GM13977 (cell line): Measurements from ENCODE around the gene FMN1.

Experiments
- DNase-seq: peaks from one replicate; pipeline ENCODE4 v3.0.0; 2012; ENCODE audit warnings: low spot score
- CTCF ChIP-seq: IDR thresholded peaks from 2 replicates; pipeline ENCODE4 v1.5.1; 2012; ENCODE audit warnings: mild to moderate bottlenecking, control low read depth; ENCODE audit not compliant: insufficient read depth; ENCODE audit errors: extremely low read depth, missing control alignments
- in situ Hi-C: fragments of 300-500 bp; cut with MboI; formaldehyde crosslinking; loops from one replicate; pipeline ENCODE4 v1.12.0; 2022; ENCODE audit warnings: low sequenced_read_pairs, low pct_unique_long_range_greater_than_20kb, mixed read lengths, inconsistent platforms; ENCODE audit not compliant: unreplicated experiment

The FMN1 gene

DNA sequence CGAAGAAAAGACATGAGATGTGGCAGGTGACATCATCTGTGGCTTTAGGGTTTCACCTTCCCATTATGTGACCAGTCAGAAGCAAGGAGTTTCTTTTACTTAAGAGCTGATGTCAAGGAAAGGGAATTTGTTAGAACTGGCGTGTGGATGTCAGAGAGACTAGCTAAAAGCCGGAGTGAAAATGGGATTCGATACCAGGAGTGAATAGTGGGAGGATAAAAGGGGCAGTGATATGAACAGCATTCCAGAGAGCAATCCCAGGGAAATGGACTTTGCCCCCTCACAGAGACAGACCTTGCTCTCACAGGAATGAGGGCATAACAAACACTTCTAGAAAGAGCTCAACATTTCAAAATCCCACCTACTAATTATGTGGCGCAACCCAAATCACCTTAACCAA is 5.9 kb upstream of the FMN1 start:
- no peak for TF ChIP-seq CTCF
- in situ Hi-C loops, result no loop called here
- DNase-seq, result no peak

DNA sequence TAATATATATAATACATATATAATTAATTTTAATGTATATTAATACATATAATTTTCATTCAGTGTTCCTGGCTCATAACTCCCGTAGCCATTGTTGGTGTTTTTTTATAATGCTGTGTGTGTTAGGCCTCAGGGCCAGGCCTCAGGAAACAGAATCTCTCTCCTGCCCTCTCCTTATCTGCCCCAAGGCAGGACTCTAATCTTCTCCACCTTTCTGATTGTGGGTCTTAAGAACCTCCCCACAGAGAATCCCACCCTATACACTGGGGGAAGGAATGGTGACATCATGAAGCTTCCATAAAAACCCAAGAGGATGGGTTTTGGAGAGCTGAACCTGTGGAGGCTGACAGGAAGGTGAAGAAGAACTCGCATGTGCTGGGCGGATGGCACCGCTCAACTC is 4.0 kb upstream of the FMN1 start:
- TF ChIP-seq CTCF, result no peak
- DNase-seq, result no peak
- in situ Hi-C loops, result no loop called here

DNA sequence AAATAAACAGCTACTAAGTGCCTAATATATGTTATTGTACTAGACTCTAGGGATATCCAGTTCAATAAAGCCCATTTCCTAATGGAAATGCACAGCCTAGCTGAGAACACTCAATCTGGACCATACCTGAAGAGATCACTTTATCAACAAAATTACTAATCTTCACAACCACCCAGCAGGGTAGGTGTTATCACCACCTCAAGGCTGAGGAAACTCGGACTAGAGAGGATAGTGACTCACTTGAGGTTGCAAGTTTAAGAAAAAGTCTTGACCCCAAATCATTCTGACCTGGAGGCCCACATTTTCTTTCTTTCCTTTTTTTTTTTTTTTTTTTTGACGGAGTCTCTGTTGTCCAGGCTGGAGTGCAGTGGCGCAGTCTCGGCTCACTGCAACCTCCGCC is 3.1 kb upstream of the FMN1 start:
- in situ Hi-C loops, result no loop called here
- DNase-seq, result no peak
- no peak for TF ChIP-seq CTCF

- in situ Hi-C loops, result no loop called here
- DNase-seq, result no peak
- no peak for TF ChIP-seq CTCF
Measured at GRCh38 chr15:33194237-33194636, 277 bp downstream of the FMN1 start.

DNA sequence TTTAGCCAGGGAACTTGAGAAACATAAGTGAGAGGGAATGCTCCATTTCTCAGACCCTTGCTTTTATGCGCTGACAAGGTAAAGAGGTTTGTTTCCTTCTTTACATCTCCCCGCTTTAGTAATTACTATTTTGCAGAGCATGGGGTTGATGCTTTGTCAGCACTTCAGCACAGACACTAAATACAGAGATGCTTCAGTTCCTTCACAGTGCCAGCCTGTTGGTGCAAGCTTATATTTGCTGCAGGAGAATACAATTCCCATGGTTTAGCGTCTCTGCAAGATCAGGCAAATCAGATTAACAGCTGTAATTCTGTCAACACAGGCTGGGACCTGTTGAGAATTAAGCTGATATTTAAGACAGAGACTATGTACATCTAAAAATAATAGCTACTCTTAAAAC is 2.9 kb downstream of the FMN1 start:
- TF ChIP-seq CTCF, result no peak

DNA sequence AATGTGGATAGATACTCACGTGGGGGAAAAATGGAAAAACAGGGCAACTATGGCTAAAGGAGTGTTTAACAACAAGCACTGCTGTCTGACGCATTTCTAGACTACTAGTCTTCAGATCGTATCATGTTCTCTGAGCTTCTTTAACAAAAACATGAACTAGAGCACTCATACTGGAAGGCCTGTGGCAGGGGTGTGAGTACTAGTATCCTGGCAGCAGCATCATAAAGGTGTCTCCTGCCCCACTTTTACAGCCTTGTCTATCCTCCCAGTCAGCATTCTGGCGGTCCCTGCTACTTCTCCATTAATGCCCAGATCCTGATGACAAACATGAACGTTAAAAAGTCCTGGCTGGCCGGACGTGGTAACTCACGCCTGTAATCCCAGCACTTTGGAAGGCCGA is 4.0 kb downstream of the FMN1 start:
- TF ChIP-seq CTCF, result no peak
- in situ Hi-C loops, result no loop called here
- DNase-seq, result no peak

More for the DNA sequence above, 2.9 kb downstream of the FMN1 start:
- no peak for DNase-seq
- in situ Hi-C loops, result no loop called here

DNA sequence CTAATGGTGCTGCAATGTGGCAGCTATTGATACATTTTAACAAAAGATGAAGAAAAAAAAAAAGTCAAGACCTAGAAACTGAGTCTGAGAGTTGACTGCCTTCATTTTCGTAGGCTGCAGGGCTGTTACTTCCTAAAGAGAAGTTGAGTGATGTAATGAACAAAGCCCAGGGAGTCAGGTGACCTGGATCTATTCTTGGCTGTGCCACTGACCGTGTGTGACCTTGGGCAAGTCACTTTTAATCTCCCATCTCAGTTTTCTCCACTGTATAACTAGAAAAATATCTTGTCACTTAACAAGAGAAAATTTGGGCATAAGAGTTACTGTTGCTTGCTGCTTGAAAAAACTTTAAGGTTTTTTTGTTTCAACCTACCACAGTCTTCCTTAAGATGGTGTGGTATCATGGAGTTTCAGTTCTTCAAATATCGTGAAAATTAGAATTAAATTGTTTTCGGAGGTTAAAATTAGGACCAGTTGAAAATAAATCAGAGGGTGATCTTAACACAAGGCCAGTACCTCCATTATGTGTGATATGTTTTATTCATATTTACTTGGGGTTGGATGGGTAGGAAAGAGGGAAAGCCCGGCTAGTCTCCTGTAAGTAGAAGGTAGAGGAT is 5.8 kb downstream of the FMN1 start:
- TF ChIP-seq CTCF, result no peak
- in situ Hi-C loops, result no loop called here
- DNase-seq, result no peak
